Ammon's horn (tissue), 1 donor: ENCODE measurements around the gene CHMP4B.
A peak's percentile ranks its signal among the peaks of the same experiment; 100 is the strongest.
"Not testable (repeated sequence)": the region's sequence is repeated elsewhere in the genome, so short reads cannot be mapped to it uniquely, and the experiment has no call there.

Experiments used
- DNase-seq: peaks from one replicate; pipeline ENCODE4 v3.0.0-alpha.2; 2016; ENCODE audit warnings: low spot score

Gene CHMP4B

DNA sequence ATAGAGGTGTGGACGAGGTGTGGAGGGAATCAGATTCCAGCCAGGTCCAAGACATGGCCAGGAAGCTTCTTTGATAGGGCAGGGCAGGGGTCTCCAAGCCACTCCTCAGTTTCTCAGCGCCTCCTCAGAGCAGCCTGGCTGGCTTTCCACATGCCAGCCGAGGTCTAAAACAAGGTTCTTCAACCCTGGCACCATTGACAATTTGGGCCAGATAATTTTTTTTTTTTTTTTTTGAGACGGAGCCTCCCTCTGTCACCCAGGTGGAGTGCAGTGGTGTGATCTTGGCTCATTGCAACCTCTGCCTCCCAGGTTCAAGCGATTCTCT, 21.3 kb upstream of the CHMP4B start:
- DNase-seq = no peak

DNA sequence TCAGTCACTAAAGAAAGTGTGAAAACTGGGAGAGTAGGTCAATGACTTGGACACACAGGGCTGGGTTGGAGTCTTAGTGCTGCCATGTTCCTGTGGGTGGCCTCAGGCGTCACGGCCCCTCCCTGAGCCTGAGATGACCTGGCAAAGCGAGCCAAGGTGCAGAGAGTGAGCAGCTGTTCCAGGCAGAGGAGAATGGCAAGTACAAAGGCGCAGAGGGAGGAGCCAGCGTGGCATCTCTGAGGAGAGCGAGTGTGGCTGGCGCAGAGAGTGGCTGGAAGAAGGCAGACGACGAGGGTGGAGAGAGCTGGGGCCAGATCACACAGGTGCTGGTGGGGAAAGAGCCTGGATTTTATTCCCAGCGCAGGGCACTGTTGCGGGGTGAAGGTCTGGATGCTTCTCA, 20.6 kb upstream of the CHMP4B start:
- no peak for DNase-seq

DNA sequence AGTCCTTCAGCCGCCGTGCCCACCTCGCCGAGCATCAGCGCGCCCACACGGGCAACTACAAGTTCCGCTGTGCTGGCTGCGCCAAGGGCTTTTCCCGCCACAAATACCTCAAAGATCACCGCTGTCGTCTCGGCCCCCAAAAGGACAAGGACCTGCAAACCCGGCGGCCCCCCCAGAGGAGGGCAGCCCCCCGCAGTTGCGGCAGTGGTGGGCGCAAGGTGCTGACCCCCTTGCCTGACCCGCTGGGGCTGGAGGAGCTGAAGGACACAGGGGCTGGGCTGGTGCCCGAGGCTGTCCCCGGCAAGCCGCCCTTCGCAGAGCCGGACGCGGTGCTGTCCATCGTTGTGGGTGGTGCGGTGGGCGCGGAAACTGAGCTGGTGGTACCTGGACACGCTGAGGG, 20.1 kb upstream of the CHMP4B start:
- DNase-seq = no peak

DNA sequence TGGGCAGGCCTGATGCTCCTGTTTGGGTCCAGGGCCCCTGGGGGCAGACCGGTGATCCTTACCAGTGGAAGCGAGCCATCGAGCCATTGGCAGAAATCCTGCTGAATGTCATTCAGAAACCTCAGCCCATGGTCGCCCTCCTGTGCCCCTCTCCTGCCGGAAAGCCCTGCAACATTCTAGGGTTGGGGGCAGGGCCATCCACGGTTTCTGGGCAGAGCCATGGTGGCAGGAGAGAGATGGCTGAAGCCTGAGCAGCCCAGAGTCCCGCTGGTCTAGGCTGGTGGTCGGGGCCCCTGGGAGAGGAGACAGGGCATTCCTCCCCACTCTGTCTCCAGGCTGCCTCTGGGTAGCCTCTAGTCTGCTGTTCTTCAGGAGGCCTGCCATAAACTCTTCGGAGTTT, 19.6 kb upstream of the CHMP4B start:
- DNase-seq = no peak

DNA sequence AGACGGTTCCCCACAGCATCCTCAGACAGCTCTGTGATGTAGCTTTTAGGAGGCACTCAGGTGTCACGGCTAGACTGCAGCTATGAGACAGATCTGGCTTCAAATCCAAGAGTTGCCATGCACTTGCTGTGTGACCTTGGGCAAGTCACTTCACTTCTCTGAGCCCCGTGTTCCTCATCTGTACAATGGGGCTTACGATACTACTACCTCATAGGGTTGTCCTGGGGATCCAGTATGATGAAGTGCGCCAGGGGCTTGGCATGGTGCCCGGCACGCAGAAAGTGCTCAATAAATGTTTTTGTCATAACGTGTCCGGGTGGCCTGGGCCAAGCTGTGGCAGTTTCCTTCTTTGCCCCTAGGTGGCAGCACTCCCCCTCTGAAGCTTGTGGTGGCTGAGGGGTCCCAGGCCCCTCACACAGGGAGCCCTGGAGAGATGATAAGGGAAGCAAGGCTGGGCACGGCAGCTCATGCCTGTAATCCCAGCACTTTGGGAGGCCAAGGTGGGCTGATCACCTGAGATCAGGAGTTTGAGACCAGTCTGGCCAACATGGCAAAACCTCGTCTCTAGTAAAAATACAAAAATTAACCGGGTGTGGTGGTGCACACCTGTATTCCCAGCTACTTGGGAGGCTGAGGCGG, 19.1 kb upstream of the CHMP4B start:
- DNase-seq = peak; percentile 15

DNA sequence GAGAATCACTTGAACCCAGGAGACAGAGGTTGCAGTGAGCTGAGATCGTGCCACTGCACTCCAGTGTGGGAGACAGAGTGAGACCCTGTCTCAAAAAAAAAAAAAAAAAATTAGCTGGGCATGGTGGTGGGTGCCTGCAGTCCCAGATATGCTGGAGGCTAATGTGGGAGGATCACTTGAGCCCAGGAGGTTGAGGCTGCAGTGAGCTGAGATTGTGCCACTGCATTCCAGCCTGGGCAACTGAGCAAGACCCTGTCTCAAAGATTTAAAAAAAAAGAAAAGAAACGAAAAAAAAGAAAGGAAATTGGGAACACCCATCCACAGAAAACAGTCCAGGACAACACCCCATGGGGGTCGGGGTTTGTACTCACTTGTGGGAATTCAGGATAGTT, 18.6 kb upstream of the CHMP4B start:
- DNase-seq = not testable (repeated sequence)

DNA sequence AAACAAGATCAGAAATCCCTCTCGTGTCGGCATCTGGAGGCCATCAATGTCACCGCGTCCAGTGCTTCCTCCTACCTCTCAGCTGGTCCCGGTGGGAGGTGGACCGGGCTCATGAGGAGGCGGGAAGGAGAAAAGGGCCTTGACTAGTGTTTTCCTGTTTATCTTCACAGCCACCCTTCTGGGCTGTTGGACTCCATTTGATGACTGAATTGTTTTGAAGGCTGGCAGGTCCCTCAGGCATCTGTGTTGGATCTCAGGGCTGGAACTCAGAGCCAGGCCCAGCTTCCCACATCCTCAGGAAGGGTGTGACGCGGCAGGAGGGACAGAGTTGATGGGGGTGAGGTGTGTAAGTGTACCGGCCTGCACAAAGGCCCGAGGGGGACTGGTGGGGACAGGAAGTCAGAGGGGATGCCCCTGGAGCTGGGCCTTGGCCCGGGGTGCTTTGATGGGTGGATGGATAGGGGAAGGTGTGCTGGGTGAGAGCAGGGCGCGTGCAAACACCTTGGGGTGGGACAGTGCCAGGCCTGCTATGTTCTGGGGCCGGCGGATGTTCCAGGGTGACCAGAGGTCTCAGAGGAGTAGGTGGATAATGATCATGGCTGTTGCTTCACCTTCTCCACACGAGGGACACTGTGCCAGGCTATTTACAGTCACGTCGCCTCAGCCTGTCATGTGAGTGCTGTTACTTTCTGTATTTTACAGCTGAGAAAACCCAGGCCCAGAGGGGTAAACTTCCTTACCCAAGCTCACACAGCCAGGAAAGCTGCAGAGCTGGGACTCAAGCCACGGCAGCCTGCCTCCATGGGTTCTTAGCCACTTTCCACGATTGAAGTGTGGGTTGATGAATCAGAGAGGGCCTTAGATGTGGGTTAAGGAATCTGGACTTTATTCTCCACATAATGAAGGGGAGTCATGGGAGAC, 17.9 kb upstream of the CHMP4B start:
- DNase-seq = no peak

DNA sequence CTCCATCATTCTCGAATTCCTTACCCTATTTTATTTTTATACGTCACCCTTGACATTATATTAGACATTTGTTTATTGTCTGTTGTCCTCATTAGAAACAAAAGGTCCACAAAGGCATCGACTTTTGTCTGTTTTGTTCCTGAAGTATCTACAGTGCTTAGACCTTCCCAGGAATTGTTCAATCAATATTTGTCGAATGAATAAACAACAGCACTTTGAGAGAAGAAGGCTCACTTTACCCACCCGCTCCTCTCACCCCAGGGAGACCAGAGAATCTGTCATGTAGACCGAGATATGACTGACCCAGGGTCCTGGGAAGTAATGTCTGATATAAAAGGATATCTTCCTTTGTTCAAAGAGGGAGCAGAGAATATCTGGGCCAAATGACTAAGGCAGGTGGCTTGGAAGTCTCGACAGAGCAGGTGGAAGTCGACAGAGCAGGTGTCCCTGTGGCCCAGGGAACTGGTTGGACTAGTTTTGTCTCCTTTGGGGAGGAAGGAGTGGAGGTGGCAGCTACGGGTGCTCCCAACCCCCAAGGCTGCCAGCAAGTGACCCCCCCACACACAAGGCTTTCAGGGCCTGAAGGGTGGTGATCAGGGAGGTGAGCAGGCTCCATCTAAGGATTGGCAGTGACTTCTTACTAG, 14.8 kb upstream of the CHMP4B start:
- DNase-seq = no peak

DNA sequence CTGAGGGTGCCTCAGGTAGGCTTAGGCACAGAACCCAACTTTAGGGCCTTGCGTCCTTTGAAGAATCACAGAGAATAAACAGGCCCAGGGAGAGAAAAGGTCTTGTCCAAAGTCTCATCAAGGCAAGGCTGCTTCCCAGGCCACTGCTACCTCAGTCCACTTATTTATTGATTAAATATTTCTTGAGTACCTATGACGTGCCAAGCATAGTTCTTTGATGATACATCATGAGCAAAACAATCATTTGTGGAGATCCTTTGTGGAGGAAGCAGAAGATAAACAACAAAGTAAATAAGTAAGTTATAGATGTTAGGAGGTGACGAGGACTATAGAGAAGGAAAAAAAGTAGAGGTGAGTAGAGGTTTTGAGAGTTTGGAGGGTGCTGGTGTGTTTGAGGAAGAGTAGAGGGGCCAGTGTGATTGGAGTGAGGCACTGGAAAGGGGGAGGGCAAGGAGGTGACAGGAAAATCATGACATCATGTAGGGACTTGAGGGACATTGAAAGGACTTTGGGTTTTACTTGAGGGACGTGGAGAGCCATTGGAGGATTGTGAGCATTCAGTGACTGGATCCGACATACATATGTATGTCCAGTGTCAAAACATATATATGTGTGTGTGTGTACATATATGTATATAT, 14.1 kb upstream of the CHMP4B start:
- DNase-seq = no peak

DNA sequence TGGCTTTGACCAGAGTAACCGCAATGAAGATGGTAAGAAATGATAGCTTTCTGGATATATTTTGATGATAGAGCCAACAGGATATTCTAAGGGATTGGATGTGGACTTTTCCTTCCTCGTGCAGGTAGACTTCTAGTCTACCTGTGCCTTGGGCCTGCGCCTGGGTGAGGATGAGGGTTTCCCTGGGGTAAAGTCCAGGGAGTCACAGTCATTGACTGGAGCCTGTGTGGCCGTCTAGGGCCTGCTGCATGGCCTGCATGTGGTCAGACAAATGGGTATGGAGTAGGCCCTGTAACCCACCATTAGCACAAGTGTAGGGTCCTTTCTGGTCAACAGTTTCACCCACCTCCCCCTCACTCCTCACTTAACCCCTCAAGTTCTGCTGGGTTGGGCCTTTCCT, 12.7 kb upstream of the CHMP4B start:
- DNase-seq = no peak

DNA sequence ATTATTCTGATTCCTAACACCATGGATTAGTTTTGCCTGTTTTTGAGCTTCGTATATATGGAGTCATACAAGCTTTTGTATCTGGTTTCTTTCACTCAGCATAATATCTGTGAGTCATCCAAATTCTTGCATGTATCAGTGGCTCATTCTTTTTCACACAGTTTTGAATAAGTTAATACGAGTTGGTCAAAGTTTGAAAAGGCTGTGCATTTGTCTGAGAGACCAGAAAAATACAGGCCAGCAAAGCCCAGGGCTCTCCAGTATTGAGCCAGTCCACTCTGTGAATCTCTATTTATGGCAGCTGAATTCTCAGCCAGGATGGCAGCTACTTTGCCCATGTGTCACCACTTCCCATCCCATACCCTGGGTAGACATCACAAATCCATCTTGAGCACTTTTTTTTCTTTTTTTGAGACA, 7.2 kb upstream of the CHMP4B start:
- no peak for DNase-seq

DNA sequence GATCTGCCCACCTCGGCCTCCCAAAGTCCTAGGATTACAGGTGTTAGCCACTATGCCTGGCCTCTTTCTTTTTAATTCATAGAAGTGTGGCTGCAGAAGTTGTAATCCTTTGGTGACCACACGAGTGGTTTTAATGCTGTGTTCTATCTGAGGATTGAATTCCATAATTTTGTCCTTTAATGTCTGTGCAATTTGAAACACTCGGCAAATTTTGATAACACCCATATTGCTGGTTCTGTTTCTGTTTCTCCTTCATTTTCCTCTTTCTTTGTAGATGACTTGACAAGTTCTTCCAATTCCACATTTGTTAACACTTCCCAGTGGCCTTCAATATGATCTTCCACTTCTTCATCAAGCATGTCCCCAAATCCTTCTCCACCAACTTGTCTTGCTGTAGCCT, 2.8 kb upstream of the CHMP4B start:
- DNase-seq = no peak

DNA sequence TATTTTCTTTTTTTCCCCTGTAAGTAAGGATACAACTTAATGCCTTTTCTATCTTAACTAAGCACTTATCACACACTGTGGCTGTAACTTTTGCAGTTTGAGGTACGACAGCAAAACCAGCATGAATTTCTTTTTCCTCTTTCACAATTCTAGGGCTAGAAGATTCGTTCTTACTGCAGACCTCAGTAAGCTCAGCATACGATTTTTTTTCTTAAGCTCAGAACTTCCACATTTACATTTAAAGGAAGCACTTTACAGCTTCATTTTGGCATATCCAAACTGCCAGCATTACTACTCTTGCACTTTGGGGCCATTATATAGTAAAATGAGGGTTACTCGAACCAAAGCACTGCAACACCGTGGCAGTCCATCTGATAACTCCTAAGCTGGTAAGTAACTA, 889 bp upstream of the CHMP4B start:
- no peak for DNase-seq

DNA sequence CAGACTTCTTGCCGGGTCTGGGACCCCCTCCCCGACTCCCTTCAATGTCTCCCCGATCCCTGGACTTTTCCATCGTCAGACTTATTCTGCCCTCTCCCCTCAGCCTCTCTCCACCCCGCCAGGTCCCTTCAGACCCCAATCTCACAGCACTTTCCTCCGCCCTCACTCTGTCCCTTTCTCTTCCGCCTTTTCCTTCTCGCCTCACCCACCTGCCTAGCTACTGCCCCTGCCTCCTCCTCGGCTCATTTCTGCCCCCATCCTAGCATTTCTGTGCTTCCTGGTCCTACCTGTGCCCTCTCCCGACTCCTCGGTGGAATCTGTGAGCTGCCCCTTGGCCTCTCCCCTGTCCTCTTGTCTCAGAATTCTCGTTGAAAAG, 616 bp downstream of the CHMP4B start:
- peak; percentile 18 for DNase-seq

DNA sequence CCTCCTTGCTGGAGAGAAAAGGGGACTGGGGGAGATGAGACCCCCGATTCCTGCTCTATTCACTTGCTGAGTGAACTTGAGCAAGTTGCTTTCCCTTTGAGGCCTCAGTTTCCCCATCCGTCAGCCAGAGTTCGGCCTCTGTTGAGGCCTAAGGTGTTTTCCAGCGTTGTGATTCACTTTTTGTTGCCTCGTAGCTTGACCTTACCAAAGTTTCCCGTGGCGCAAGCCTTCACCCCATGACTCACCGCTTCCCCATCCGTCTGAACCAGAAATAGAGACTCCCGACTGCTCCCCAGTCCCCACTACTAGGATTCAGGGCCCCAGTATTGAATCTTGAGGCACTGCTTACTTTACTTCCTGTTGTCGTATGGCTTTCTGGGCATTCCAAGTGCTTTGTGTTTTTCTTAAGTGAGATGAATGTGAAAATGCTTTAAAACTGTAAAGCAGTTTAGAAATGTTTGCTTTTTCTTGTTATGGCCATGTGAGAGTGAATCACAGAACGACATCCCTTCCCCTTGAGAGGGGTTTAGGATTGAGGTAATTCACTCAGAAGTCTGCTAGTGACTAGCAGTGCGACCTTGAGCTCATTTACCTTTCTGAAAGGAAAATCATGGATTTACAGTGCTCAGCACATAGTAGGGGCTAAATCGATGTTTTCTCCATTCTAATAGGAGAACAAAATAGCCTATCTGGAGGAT, 1.2 kb downstream of the CHMP4B start:
- peak; percentile 36 for DNase-seq

DNA sequence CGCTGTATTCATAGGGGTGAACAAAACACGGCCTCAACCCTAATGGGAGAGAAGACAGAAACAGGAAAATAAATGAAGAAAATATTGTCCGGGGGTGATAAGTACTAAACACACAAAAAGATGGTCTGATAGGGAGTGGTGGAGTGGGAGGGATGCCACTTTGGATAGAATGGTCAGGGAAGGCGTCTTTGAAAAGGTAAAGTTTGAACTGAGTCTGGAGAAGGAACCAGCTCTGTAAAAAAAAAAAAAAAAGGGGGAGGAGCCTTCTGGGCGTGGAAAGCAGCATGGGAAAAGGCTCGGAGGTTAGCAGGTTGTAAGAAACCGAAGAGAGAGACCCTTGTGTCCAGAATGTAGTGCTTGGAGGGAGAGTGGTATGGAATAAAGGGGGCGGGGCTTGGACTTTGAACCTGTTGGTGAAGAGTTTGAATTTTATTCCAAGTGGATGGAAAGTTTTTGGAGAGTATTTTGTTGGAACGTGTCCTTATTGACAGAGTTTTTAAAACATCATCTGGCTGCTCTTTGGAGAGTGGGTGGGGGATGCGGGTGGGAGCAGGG, 1.8 kb downstream of the CHMP4B start:
- DNase-seq = no peak

DNA sequence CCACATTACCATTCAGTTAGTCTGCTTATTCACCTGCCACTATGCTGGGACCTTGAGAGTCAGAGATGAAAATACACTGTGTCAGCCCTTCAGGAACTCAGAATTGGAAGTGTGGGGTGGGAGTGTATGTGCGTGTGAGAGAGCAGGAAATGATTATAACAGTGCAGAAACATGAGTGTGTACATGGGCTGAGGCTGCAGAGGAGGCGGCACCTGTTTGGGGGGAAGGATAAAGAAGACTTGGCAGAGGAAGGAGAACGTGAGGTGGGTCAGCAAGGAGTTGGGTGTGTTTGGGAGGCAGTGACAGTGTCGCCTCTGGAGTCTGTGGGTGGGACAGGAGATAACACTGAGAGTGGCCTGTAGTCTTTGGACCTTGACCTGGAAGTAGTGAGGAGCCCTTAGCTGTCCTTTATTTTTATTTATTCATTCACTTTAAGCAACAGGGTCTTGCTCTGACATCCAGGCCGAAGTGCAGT, 3.1 kb downstream of the CHMP4B start:
- no peak for DNase-seq

DNA sequence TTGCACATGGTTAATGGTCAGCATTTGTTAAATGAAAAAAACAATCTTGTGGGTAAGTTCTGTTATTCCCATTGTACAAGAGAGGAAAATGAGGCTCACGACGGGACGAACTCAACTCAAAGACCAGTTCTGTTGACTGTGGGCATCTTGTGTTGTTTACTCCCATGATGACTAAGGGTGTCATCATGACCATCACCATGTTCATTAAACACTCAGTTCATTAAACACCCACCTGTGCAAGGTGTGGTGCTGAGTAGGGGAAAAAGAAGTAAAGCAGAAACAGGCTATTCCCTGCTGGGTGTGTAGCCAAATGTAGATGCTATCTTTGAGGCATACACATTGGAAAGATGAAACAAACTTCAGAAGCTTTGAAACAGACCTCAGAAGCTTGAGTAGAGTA, 4.5 kb downstream of the CHMP4B start:
- DNase-seq = no peak

DNA sequence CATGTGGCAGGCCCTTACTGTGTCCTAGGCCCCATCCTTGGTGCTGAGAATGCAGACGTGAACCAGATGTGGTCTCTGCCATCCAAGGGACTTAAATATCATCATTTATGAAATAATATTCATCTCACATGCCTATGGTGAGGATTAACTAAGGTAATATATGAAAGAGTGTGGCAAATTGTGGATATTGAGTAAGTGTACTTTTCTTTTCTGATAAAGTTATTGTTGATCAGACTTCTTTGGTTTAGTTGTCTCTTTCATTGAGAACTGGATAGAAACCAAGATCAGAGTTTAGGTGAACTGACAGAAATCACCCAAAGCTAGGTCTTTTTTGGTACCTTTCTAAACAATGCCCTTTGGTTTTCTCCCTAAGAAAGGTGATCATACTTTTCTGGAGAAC, 5.0 kb downstream of the CHMP4B start:
- DNase-seq = no peak

DNA sequence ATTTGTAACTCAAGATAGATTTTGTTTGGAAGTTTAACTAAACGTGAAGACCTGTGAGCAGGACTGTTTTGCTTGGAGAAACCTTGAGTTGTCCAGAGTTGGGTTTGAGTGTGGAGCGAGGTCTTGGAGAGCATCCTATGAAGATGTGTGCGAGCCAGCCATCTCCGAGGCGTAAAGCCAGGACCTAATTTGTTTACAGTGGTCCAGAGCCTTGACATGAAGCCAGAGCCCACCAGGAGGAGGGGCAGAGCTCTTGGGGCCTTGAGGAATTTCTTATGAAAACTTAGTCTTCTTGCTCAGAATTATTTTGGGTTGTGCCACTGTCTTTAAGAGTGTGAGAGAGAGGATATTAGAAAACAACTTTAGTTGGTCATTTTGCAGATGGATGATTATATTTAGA, 6.3 kb downstream of the CHMP4B start:
- DNase-seq = no peak

DNA sequence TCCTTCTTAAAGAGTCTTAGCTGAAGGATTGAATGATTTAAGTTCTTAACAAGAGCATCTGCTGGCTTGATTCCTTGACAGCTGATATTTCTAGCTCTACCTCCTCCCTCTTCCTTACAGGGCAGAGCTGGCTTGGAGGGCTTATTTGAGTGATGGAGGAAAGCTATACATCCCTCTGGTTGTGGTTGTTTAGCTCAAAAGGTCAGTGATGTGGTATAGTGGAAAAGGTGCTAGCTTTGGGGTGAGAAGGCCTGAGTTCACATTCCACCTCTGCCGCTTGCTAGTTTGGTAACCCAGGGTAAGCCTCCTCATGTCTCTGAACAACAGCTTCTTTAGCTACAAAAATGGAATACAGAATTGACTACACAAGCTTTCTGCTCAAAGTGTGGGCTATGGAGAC, 8.3 kb downstream of the CHMP4B start:
- DNase-seq = no peak

DNA sequence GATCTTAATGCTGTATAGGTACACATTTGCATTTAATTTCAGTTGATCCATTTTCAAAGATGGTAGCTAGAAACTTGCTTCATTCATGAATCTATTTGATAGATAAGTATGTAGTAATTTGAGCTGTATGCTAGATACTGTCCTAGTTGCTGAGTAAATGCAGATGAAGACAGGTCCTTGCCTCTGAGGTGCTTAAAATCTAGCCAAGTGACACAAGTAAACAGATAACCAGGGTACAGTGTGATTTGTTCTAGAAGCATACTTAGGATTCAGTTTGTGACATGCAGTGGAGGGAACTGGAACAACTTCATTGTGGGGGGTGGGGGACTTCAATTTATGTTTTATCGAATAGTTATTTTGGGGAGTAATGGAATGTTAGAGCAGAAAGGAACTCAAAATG, 9.2 kb downstream of the CHMP4B start:
- no peak for DNase-seq
